Spleen (tissue), 7 donors: ENCODE results near the gene NDRG4.

ENCODE experiments used
- CTCF ChIP-seq, 11 experiments: fragments of 200-600 bp in 7 of 11; fragments of 450-650 bp in 4 of 11; sonication (generic) in 4 of 11; IDR thresholded peaks in 8 of 11; conservative IDR thresholded peaks in 3 of 11; 1 replicate in 7 of 11; 2 replicates in 4 of 11; pipeline versions ENCODE4 v1.4.0 to v1.8.0; 2016 to 2021; ENCODE audit warnings: antibody characterized with exemption in 11 of 11, inconsistent platforms in 4 of 11, mild to moderate bottlenecking in 1 of 11
- POLR2A ChIP-seq, 3 donors: fragments of 450-650 bp; IDR thresholded peaks; one replicate each; pipeline ENCODE4 v1.5.1; 2017; ENCODE audit warnings: antibody characterized with exemption in 3 of 3, mild to moderate bottlenecking in 1 of 3
- POLR2AphosphoS5 ChIP-seq, 3 donors: sonication (generic); formaldehyde crosslinking; IDR thresholded peaks; one replicate each; pipeline ENCODE4 v1.5.1; 2017; ENCODE audit warnings: antibody characterized with exemption in 3 of 3
- donor health status: DM: no; HTN: no; CAD: no; lungs with moderate emphysema.
- donor health status: DM: no; HTN: no; CAD: no.
- donor health status: DM: no; HTN: no; CAD: no.

GRCh38 chr16:58507963-58508670 is 8.2 kb downstream of the NDRG4 start:
- no peak for TF ChIP-seq CTCF (IDR thresholded peaks at IDR 0.05 in 8 of 11, conservative IDR thresholded peaks at IDR 0.05 in 3 of 11)
- no peak for TF ChIP-seq POLR2AphosphoS5 (IDR thresholded peaks at IDR 0.05)
- TF ChIP-seq POLR2A (IDR thresholded peaks at IDR 0.05): no peak
